Glutamatergic neuron (in vitro differentiated cells): ENCODE measurements around the gene MAGEA4. TPM values are rescaled to one million over a fixed set of nuclear protein-coding genes. Genes with fewer than 3 reads are reported as not detected.

Experiments used
- DNase-seq: peaks from one replicate; pipeline ENCODE4 v3.0.0; 2022
- H3K27ac Mint-ChIP-seq: one replicate; pipeline ENCODE4 v1.8.0; 2020; ENCODE audit warnings: mild to moderate bottlenecking, mixed read lengths, inconsistent platforms; ENCODE audit not compliant: unreplicated experiment
- H3K27me3 Mint-ChIP-seq: one replicate; pipeline ENCODE4 v1.8.0; 2020; ENCODE audit warnings: mild to moderate bottlenecking, moderate library complexity, mixed read lengths, inconsistent platforms; ENCODE audit not compliant: unreplicated experiment
- H3K36me3 Mint-ChIP-seq: one replicate; pipeline ENCODE4 v1.8.0; 2020; ENCODE audit warnings: mild to moderate bottlenecking, mixed read lengths, inconsistent platforms; ENCODE audit not compliant: unreplicated experiment
- H3K4me1 Mint-ChIP-seq: one replicate; pipeline ENCODE4 v1.8.0; 2020; ENCODE audit warnings: mild to moderate bottlenecking, low read depth, mixed read lengths, inconsistent platforms; ENCODE audit not compliant: unreplicated experiment
- H3K4me3 Mint-ChIP-seq: one replicate; pipeline ENCODE4 v1.8.0; 2020; ENCODE audit warnings: mild to moderate bottlenecking, mixed read lengths, inconsistent platforms; ENCODE audit not compliant: unreplicated experiment
- H3K9me3 Mint-ChIP-seq: one replicate; pipeline ENCODE4 v1.8.0; 2020; ENCODE audit warnings: mild to moderate bottlenecking, moderate library complexity, mixed read lengths, inconsistent platforms; ENCODE audit not compliant: unreplicated experiment
- CTCF ChIP-seq: fragments of 200-600 bp; sonication (generic); IDR thresholded peaks from one replicate; pipeline ENCODE4 v1.5.0; 2021; ENCODE audit not compliant: partially characterized antibody, unreplicated experiment
- total RNA-seq: library from RNA; stranded (reverse); fragmentation: NEBNext Ultra II Directional; extraction: Animal tissue kit (Norgen Biotek cat#: 25700); gene quantifications from one replicate; pipeline ENCODE4 v1.2.1, GENCODE V29; 2021; ENCODE audit not compliant: unreplicated experiment

MAGEA4 gene
- total RNA-seq, 1 donor from 2014 or later = not detected

- no peak for TF ChIP-seq CTCF
- no peak overlapping the region for H3K4me3 Mint-ChIP-seq
- H3K36me3 Mint-ChIP-seq = no peaks in the 10 kb centered on the region
- H3K27ac Mint-ChIP-seq = no peak overlapping the region
- no peak for DNase-seq
- no peaks in the 10 kb centered on the region for H3K9me3 Mint-ChIP-seq
- H3K27me3 Mint-ChIP-seq = peaks cover 1% of the 10 kb centered on the region
- no peaks in the 10 kb centered on the region for H3K4me1 Mint-ChIP-seq
Measured at GRCh38 chrX:151922692-151923091, 10.0 kb downstream of the MAGEA4 start.

- H3K27ac Mint-ChIP-seq = no peak overlapping the region
- peaks cover 1% of the 10 kb centered on the region for H3K27me3 Mint-ChIP-seq
- TF ChIP-seq CTCF = no peak
- H3K36me3 Mint-ChIP-seq = no peaks in the 10 kb centered on the region
- no peak overlapping the region for H3K4me3 Mint-ChIP-seq
- DNase-seq = no peak
- H3K4me1 Mint-ChIP-seq = no peaks in the 10 kb centered on the region
- H3K9me3 Mint-ChIP-seq = no peaks in the 10 kb centered on the region
Measured at GRCh38 chrX:151923648-151924047, 11.0 kb downstream of the MAGEA4 start.

GRCh38 chrX:151929126-151929525 is 16.4 kb downstream of the MAGEA4 start:
- no peak for DNase-seq
- TF ChIP-seq CTCF = no peak
- Mint-ChIP-seq H3K27me3 (peaks cover 1% of the 10 kb centered on the region), H3K4me3 (no peak overlapping the region), H3K36me3 (no peaks in the 10 kb centered on the region), H3K9me3 (no peaks in the 10 kb centered on the region), H3K4me1 (no peaks in the 10 kb centered on the region), H3K27ac (no peak overlapping the region)

GRCh38 chrX:151935358-151935757 is 22.7 kb downstream of the MAGEA4 start:
- H3K9me3 Mint-ChIP-seq = no peaks in the 10 kb centered on the region
- H3K27ac Mint-ChIP-seq = no peak overlapping the region
- H3K4me3 Mint-ChIP-seq = no peak overlapping the region
- no peak for TF ChIP-seq CTCF
- no peaks in the 10 kb centered on the region for H3K4me1 Mint-ChIP-seq
- no peak for DNase-seq
- no peaks in the 10 kb centered on the region for H3K36me3 Mint-ChIP-seq
- no peaks in the 10 kb centered on the region for H3K27me3 Mint-ChIP-seq

GRCh38 chrX:151938172-151938571 is 25.5 kb downstream of the MAGEA4 start:
- Mint-ChIP-seq H3K27ac (no peak overlapping the region), H3K27me3 (no peaks in the 10 kb centered on the region), H3K9me3 (no peaks in the 10 kb centered on the region), H3K36me3 (no peaks in the 10 kb centered on the region), H3K4me1 (no peaks in the 10 kb centered on the region), H3K4me3 (no peak overlapping the region)
- no peak for TF ChIP-seq CTCF
- no peak for DNase-seq
